Measurements from ENCODE around the gene ST3GAL5.
"Not testable (repeated sequence)": the region's sequence is repeated elsewhere in the genome, so short reads cannot be mapped to it uniquely, and the experiment has no call there.

DNA sequence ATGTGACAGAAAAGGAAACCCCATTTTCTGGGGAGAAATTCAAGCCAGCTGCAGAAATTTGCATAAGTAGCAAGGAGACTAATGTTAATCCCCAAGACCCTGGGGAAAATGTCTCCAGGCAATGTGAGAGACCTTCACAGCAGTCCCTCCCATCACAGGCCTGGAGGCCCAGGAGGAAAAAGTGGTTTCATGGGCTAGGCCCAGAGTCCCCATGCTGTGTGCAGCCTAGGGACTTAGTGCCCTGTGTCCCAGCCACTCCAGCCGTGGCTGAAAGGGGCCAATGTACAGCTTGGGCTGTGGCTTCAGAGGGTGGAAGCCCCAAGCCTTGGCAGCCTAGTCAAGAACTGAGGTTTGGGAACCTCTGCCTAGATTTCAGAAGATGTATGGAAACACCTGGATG, 7.0 kb downstream of the ST3GAL5 start:
- TF ChIP-seq LEF1 (IDR thresholded peaks at IDR 0.05; ENCODE audit: borderline replicate concordance); SP1 (IDR thresholded peaks at IDR 0.05); TARDBP (IDR thresholded peaks at IDR 0.05); HDGF (IDR thresholded peaks at IDR 0.05; ENCODE audit: borderline replicate concordance); CTBP1 (IDR thresholded peaks at IDR 0.05; ENCODE audit: borderline replicate concordance); ARNT (IDR thresholded peaks at IDR 0.05); SUZ12 (IDR thresholded peaks at IDR 0.05): not testable (repeated sequence)

All from HEK293T (cell line).